ENCODE measurements around the gene KIF23. TPM values are rescaled to one million over a fixed set of nuclear protein-coding genes. Genes with fewer than 3 reads are reported as not detected.

The KIF23 gene
- total and polyA plus RNA-seq, 2 of the 4 experiments (the other 2 are of a cell fraction) = 37.7 to 56.1 TPM

- TF ChIP-seq SMC3 (IDR thresholded peaks at IDR 0.05; ENCODE audit: low read depth, low read length) = no peak
- no peak for TF ChIP-seq RAD21 (IDR thresholded peaks at IDR 0.05; ENCODE audit: low read length)
- TF ChIP-seq MAFK (IDR thresholded peaks at IDR 0.05; ENCODE audit: low read depth, low read length) = no peak
- TF ChIP-seq CTCF (conservative IDR thresholded peaks at IDR 0.05; ENCODE audit: low read depth, low read length) = no peak
- no peak for TF ChIP-seq POLR2A (IDR thresholded peaks at IDR 0.05; ENCODE audit: low read depth, low read length)
- no peak for TF ChIP-seq CEBPB (IDR thresholded peaks at IDR 0.05; ENCODE audit: low read depth, low read length)
- TF ChIP-seq RFX5 (IDR thresholded peaks at IDR 0.05; ENCODE audit: low read depth, low read length) = no peak
- no peak for TF ChIP-seq MAZ (IDR thresholded peaks at IDR 0.05; ENCODE audit: borderline replicate concordance, low read depth, low read length)
- TF ChIP-seq MXI1 (IDR thresholded peaks at IDR 0.05; ENCODE audit: borderline replicate concordance, low read depth, low read length) = no peak
- Histone ChIP-seq H3K4me3 (ENCODE audit: insufficient read depth, low read depth, low read length) (no peak overlapping the region), H2AK9ac (replicated peaks; ENCODE audit: low read depth, low read length, poor library complexity) (no peak overlapping the region), H3K9ac (ENCODE audit: low read depth, low read length) (peak overlapping the region; percentile 33; the same call in 1 of the 2 replicates), H3K27me3 (ENCODE audit: control insufficient read depth, insufficient read depth, low read length) (no peaks in the 10 kb centered on the region), H3K18ac (ENCODE audit: low read depth, low read length) (no peak overlapping the region), H2BK20ac (ENCODE audit: low read depth, low read length) (no peak overlapping the region), H4K5ac (ENCODE audit: low read depth, low read length) (no peak overlapping the region), H3K56ac (ENCODE audit: extremely low read depth, insufficient read depth, low read length) (no peak overlapping the region), H3K4ac (ENCODE audit: low read depth, low read length) (no peak overlapping the region), H3K9me3 (ENCODE audit: control insufficient read depth, insufficient read depth, low read length) (no peaks in the 10 kb centered on the region), H2BK5ac (ENCODE audit: low read depth, low read length, poor library complexity, severe bottlenecking) (no peak overlapping the region), H2AK5ac (ENCODE audit: low read depth, low read length) (no peak overlapping the region), H4K91ac (ENCODE audit: insufficient read depth, low read depth, low read length) (no peak overlapping the region), H3K14ac (replicated peaks; ENCODE audit: low read depth, low read length) (0 out of 2 replicates have a peak overlapping the region, but pooled peaks have one; percentile 4), H2BK120ac (ENCODE audit: low read depth, low read length) (no peak overlapping the region), H3K4me2 (ENCODE audit: low read depth, low read length) (peak overlapping the region; percentile 76), H3K36me3 (ENCODE audit: control insufficient read depth, insufficient read depth, low read length) (no peaks in the 10 kb centered on the region), H3K23ac (ENCODE audit: low read depth, low read length) (peak overlapping the region; percentile 76; the same call in 1 of the 2 replicates), H4K8ac (ENCODE audit: low read depth in 2 of 2, low read length in 2 of 2) (no peak overlapping the region), H3K9me1 (ENCODE audit: insufficient read depth, low read length) (peaks cover 14% of the 10 kb centered on the region), H4K20me1 (ENCODE audit: insufficient read depth, low read length) (peaks cover 37% of the 10 kb centered on the region), H3K4me1 (ENCODE audit: control insufficient read depth, insufficient read depth, low read length) (peaks cover 15% of the 10 kb centered on the region), H2BK15ac (ENCODE audit: low read depth, low read length) (no peak overlapping the region), H3K27ac (ENCODE audit: insufficient read depth, low read length) (no peak overlapping the region), H2AFZ (replicated peaks; ENCODE audit: low read length, poor library complexity) (no peak overlapping the region), H3K79me1 (ENCODE audit: low read depth in 1 of 2, low read length in 2 of 2) (peaks cover 32 to 51% of the 10 kb centered on the region in 2 experiments)
- no TSS peak for BruUV-seq (replicated peaks)
- in situ Hi-C loops (cut with MboI; ENCODE audit: low sequenced_read_pairs) = no loop called here
- dilution Hi-C loops (cut with HindIII; ENCODE audit: low sequenced_read_pairs, unreplicated experiment) = no loop called here
- intact Hi-C loops (cut with micrococcal nuclease) = no loop called here
- ATAC-seq (ENCODE audit: low read depth) = no peak
- no peak for DNase-seq
- ChIA-PET CTCF (no interaction called here), POLR2A (ENCODE audit: unreplicated experiment) (no interaction called here)
- no CpG with 5 or more reads among the region's 1 CpG for WGBS, 2 experiments (ENCODE audit: extremely low coverage in 2 of 2, insufficient read length in 1 of 2)
These were observed 1.4 kb upstream of the KIF23 start for GRCh38 chr15:69412701-69413100.

Measured in IMR-90 (cell line).